Psoas muscle (tissue), 8 donors: ENCODE results near the gene TMBIM1. TPM values are rescaled to one million over a fixed set of nuclear protein-coding genes. Genes with fewer than 3 reads are reported as not detected.
A peak's percentile ranks its signal among the peaks of the same experiment; 100 is the strongest.

Experiments
- ATAC-seq, 4 donors: fragments of 200-7000 bp; cut with Tn5 transposase; one replicate each; pipeline ENCODE4 v1.9.1; 2020; ENCODE audit warnings: moderate library complexity in 3 of 4, mild to moderate bottlenecking in 2 of 4
- DNase-seq, 2 donors: peaks; one replicate each; pipeline ENCODE4 v3.0.0-alpha.2; 2020
- H3K27ac ChIP-seq: fragments of 200-600 bp; one replicate; pipeline ENCODE4 v1.8.0; 2022
- H3K27me3 ChIP-seq, 3 donors: fragments of 200-600 bp in 1 of 3; one replicate each; pipeline versions ENCODE4 v1.6.1 to v1.8.0; 2013 to 2022; ENCODE audit warnings: low read length in 2 of 3, mild to moderate bottlenecking in 2 of 3, moderate library complexity in 1 of 3; ENCODE audit not compliant: insufficient read depth in 3 of 3
- H3K36me3 ChIP-seq, 2 donors: fragments of 200-600 bp in 1 of 2; one replicate each; pipeline versions ENCODE4 v1.6.1 to v1.8.0; 2013 to 2022; ENCODE audit warnings: low read depth in 1 of 2, mild to moderate bottlenecking in 1 of 2, moderate library complexity in 1 of 2; ENCODE audit not compliant: insufficient read depth in 1 of 2
- H3K4me1 ChIP-seq: fragments of 200-600 bp; one replicate; pipeline ENCODE4 v1.8.0; 2022
- H3K4me3 ChIP-seq: fragments of 200-600 bp; one replicate; pipeline ENCODE4 v1.8.0; 2022; ENCODE audit warnings: mild to moderate bottlenecking
- H3K9me3 ChIP-seq: fragments of 200-600 bp; one replicate; pipeline ENCODE4 v1.8.0; 2022
- WGBS, 3 donors: extraction: QIAGEN DNeasy Blood & Tissue Kit; methylation state at CpG; one replicate each; pipeline versions ENCODE4 v1.1.6 to v1.1.7; 2013; 5-methylcytosine and 5-hydroxymethylcytosine counted together
- intact Hi-C, 2 donors: fragments of 100-400 bp; cut with DNase I; formaldehyde crosslinking; loops; one replicate each; pipeline versions ENCODE4 v1.11.0 to v1.14.2; 2022
- polyA plus RNA-seq, 3 donors: library from polyadenylated mRNA; stranded (reverse); fragments of 200-250 nt; gene quantifications; one replicate each; pipeline ENCODE4 v1.2.3, GENCODE V29; 2013
- total RNA-seq, 4 donors: library from RNA; stranded (reverse); fragmentation: NEBNext Ultra II Directional in 2 of 4; extraction: Animal tissue kit (Norgen Biotek cat#: 25700) in 2 of 4; gene quantifications; one replicate each; pipeline versions ENCODE4 v1.2.1 to v1.2.4, GENCODE V29; 2021 to 2023
- TF ChIP-seq, protein P1 (sequence below): fragments of 200-600 bp; IDR thresholded peaks from one replicate; pipeline ENCODE4 v1.8.0; 2022; ENCODE audit warnings: antibody characterized with exemption
- donor health status: healthy with polysubstance abuse.
- donor health status: DM: no; HTN: no; CAD: no; lungs with moderate emphysema.
- donor health status: Bipolar disorder and iron deficiency.
- donor health status: healthy.
- donor health status: DM: yes; HTN: yes; CAD: no.
- donor health status: DM: no; HTN: no; CAD: no.
- donor health status: DM: no; HTN: no; CAD: no.
- donor health status: DM: yes; HTN: yes; CAD: no.

The TMBIM1 gene
- total and polyA plus RNA-seq, 7 donors, result 152 to 264 (median 167) TPM

DNA sequence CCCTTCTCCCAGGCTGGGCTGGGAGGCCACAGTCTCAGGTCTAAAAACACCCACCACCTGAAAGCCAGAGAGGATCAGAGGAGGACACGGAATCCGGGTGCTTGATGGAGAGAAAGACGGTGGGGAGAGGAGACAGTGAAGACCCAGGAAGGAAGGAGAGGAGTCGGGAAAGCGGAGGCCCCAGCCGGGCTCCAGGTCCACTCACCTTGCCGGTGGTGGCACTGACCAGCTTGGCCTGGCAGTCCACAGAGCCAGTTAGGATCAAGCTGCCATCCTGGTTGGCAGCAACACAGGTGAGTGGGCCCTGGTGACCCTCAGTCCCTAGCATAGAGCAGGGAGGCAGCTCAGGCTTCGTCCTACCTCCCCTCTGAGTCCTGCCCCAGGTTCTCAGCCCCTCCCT is 26.7 kb downstream of the TMBIM1 start:
- H3K36me3 ChIP-seq, result peaks cover 7 to 56% of the 10 kb centered on the region in 2 donors
- H3K9me3 ChIP-seq, result no peaks in the 10 kb centered on the region
- WGBS, 3 donors, result 88 to 92% (median 91%) methylated on average over 8 of the region's 8 CpGs
- intact Hi-C loops, result loop anchor here in 1 of 2 donors (5.0 kb wide), 1 partner anchor 48 kb away; the partner anchor contains the start of gene ARPC2
- H3K27ac ChIP-seq, result no peak overlapping the region
- H3K4me3 ChIP-seq, result no peak overlapping the region
- TF ChIP-seq, protein P1, sequence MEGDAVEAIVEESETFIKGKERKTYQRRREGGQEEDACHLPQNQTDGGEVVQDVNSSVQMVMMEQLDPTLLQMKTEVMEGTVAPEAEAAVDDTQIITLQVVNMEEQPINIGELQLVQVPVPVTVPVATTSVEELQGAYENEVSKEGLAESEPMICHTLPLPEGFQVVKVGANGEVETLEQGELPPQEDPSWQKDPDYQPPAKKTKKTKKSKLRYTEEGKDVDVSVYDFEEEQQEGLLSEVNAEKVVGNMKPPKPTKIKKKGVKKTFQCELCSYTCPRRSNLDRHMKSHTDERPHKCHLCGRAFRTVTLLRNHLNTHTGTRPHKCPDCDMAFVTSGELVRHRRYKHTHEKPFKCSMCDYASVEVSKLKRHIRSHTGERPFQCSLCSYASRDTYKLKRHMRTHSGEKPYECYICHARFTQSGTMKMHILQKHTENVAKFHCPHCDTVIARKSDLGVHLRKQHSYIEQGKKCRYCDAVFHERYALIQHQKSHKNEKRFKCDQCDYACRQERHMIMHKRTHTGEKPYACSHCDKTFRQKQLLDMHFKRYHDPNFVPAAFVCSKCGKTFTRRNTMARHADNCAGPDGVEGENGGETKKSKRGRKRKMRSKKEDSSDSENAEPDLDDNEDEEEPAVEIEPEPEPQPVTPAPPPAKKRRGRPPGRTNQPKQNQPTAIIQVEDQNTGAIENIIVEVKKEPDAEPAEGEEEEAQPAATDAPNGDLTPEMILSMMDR, result no peak
- ATAC-seq (no peak), DNase-seq (no peak)
- no peaks in the 10 kb centered on the region for H3K27me3 ChIP-seq
- H3K4me1 ChIP-seq, result peaks cover 18% of the 10 kb centered on the region

DNA sequence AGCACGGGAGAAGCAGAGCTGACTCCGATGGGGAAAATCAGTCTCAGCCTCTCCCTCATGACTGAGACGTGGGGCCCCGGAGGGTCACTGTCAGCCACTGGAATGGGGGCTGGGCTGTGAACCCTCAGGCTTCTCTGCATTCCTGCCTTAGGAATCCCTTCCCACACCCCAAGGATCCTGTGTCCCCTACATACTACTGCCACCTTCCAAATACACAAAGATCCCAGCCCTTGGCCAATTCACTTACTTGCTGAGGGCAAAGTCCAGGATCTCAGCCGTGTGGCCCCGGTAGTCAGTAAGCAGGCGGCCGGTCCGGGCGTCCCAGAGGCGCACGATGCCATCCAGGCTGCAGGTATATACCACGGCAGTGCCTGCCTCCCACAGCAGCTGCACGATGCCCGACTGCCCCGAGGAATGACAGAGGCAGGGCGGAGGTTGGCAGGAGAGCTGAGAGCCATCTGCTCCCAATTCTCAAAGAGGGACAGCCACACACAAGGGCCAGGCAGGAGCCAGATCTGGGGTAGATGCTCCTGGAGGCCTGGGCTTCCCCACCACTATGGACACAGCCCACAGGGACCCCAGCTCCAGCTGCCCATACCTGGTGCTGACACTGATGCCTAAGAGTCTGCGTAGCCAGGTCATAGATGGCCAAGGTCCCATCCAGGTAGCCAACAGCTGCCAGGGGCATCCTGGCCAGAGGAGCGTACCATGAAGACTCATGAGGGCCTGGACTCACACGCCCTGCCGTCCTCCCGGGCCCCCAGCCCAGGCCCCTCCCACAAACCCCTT is 27.3 kb downstream of the TMBIM1 start:
- H3K36me3 ChIP-seq, result peaks cover 7 to 56% of the 10 kb centered on the region in 2 donors
- intact Hi-C loops, result loop anchor here in 1 of 2 donors (5.0 kb wide), 1 partner anchor 48 kb away; the partner anchor contains the start of gene ARPC2
- ATAC-seq, result no peak
- H3K4me1 ChIP-seq, result peaks cover 18% of the 10 kb centered on the region
- H3K4me3 ChIP-seq, result no peak overlapping the region
- peak in 1 of 2 donors; percentile 32 for DNase-seq
- TF ChIP-seq, protein P1, result no peak
- whole genome bisulfite sequencing, 3 donors, result 76 to 83% (median 79%) methylated on average over 22 of the region's 22 CpGs
- no peaks in the 10 kb centered on the region for H3K27me3 ChIP-seq
- no peaks in the 10 kb centered on the region for H3K9me3 ChIP-seq
- H3K27ac ChIP-seq, result no peak overlapping the region

DNA sequence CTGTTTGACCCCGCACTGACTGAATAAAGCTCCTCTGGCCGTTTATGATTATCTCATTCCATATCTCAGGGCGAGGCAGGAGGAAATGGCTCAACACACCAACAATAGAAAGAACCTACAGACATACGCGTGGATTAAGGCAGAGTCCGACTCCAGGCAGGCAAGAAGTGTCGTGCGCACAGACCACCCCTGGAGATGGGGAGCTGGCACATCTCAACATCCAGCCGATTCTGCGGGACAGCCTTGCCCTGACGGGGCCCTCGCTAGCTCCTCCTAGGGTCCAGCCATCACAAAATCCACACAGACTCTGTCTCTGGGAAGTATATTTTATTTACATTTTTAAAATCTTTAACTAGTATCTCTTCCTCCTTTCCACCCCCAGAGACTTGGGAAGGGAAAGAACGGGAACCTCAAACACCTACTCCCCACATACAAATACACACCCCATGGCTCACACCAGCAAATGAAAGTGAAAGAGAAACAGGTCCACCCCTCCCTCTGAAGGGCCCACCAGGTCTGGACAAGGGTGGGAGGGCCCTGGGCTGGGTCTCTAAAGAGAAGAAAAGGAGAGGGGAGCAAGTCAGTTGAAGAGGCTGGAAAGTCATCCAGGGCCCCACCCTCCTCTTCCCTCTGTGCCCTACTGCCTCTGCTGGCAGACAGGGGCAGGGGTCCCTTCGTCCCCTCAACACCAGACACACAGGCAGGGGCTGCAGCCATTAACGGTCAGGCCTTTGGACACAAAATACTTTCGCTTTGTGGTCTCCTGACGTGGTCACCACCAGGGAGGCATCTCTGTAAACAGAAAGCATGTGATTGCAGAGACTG is 28.3 kb downstream of the TMBIM1 start:
- TF ChIP-seq, protein P1, result no peak

DNA sequence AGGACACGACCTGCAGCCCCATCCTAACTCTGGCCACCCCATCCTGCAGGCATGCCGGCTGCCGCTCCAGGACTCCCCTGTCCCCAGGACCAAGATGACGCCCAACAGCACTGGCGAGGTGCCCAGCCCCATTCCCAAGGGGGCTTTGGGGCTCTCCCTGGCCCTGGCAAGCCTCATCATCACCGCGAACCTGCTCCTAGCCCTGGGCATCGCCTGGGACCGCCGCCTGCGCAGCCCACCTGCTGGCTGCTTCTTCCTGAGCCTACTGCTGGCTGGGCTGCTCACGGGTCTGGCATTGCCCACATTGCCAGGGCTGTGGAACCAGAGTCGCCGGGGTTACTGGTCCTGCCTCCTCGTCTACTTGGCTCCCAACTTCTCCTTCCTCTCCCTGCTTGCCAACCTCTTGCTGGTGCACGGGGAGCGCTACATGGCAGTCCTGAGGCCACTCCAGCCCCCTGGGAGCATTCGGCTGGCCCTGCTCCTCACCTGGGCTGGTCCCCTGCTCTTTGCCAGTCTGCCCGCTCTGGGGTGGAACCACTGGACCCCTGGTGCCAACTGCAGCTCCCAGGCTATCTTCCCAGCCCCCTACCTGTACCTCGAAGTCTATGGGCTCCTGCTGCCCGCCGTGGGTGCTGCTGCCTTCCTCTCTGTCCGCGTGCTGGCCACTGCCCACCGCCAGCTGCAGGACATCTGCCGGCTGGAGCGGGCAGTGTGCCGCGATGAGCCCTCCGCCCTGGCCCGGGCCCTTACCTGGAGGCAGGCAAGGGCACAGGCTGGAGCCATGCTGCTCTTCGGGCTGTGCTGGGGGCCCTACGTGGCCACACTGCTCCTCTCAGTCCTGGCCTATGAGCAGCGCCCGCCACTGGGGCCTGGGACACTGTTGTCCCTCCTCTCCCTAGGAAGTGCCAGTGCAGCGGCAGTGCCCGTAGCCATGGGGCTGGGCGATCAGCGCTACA is 29.4 kb downstream of the TMBIM1 start:
- WGBS, 3 donors, result 72 to 82% (median 75%) methylated on average over 33 to 39 of the region's 39 CpGs
- intact Hi-C loops, result no loop called here
- TF ChIP-seq, protein P1, result no peak
- Histone ChIP-seq H3K27me3 (no peaks in the 10 kb centered on the region), H3K4me1 (peaks cover 11% of the 10 kb centered on the region), H3K4me3 (no peak overlapping the region), H3K9me3 (no peaks in the 10 kb centered on the region), H3K27ac (no peak overlapping the region), H3K36me3 (peaks cover 7 to 50% of the 10 kb centered on the region in 2 donors)
- DNase-seq, result peak in 1 of 2 donors; percentile 60
- no peak for ATAC-seq

More for the DNA sequence above, 28.3 kb downstream of the TMBIM1 start:
- H3K4me1 ChIP-seq, result peaks cover 19% of the 10 kb centered on the region
- intact Hi-C loops, result no loop called here
- H3K9me3 ChIP-seq, result no peaks in the 10 kb centered on the region
- peaks cover 7 to 56% of the 10 kb centered on the region in 2 donors for H3K36me3 ChIP-seq
- 80 to 84% (median 82%) methylated on average over 17 of the region's 17 CpGs for WGBS, 3 donors
- H3K27ac ChIP-seq, result no peak overlapping the region
- DNase-seq, result peak in 1 of 2 donors; percentile 46
- no peak for ATAC-seq
- H3K4me3 ChIP-seq, result no peak overlapping the region
- no peaks in the 10 kb centered on the region for H3K27me3 ChIP-seq
